GM12874 (cell line): Measurements from ENCODE around the gene TMEM132E.

Source experiments
- CTCF ChIP-seq: IDR thresholded peaks from 2 replicates; pipeline ENCODE4 v1.5.1; 2011; ENCODE audit warnings: low read depth, mild to moderate bottlenecking, control low read depth, low read length, moderate library complexity; ENCODE audit not compliant: insufficient read depth

The TMEM132E gene

GRCh38 chr17:34616148-34616547, 36.8 kb downstream of the TMEM132E start:
- TF ChIP-seq CTCF: no peak

- no peak for TF ChIP-seq CTCF
Observed at GRCh38 chr17:34617398-34617797, 38.0 kb downstream of the TMEM132E start.

GRCh38 chr17:34619687-34620217, 40.4 kb downstream of the TMEM132E start:
- TF ChIP-seq CTCF: no peak

- TF ChIP-seq CTCF: no peak
Observed at GRCh38 chr17:34620458-34620857, 41.1 kb downstream of the TMEM132E start.

GRCh38 chr17:34622862-34623623, 43.7 kb downstream of the TMEM132E start:
- no peak for TF ChIP-seq CTCF

- TF ChIP-seq CTCF: no peak
Observed at GRCh38 chr17:34623856-34624766, 44.7 kb downstream of the TMEM132E start.

- TF ChIP-seq CTCF: no peak
Observed at GRCh38 chr17:34624767-34625383, 45.5 kb downstream of the TMEM132E start.
